Testis (tissue), 2 donors: ENCODE results near the gene TLCD4.

Experiments used
- POLR2A ChIP-seq: fragments of 450-650 bp; IDR thresholded peaks from one replicate; pipeline ENCODE4 v1.6.1; 2017; ENCODE audit warnings: antibody characterized with exemption, mild to moderate bottlenecking, moderate library complexity
- TF ChIP-seq, protein P1 (sequence below), 3 experiments: fragments of 450-650 bp in 2 of 3; fragments of 200-600 bp in 1 of 3; sonication (generic) in 1 of 3; IDR thresholded peaks; one replicate each; pipeline ENCODE4 v1.5.1; 2016 to 2019; ENCODE audit warnings: antibody characterized with exemption in 3 of 3, mild to moderate bottlenecking in 2 of 3, moderate library complexity in 1 of 3

DNA sequence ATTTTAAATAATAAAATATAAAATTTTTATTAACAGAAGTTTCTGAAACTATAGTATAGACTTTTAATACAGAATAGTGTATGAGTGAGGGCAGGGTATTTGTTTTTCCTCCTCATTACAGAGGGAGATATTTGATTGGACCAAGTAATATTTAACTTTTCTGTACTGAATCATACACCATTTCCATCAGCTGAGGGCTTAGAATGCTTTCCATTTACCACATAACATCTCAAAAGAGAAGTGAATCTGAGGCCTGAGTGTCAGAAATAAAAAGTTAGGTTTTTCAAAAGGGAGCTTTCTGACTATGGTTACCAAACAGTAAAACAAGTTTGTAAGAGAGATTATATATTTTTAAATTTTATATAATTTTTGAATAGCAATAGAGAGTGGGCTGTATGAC is 29.5 kb downstream of the TLCD4 start:
- TF ChIP-seq, protein P1, sequence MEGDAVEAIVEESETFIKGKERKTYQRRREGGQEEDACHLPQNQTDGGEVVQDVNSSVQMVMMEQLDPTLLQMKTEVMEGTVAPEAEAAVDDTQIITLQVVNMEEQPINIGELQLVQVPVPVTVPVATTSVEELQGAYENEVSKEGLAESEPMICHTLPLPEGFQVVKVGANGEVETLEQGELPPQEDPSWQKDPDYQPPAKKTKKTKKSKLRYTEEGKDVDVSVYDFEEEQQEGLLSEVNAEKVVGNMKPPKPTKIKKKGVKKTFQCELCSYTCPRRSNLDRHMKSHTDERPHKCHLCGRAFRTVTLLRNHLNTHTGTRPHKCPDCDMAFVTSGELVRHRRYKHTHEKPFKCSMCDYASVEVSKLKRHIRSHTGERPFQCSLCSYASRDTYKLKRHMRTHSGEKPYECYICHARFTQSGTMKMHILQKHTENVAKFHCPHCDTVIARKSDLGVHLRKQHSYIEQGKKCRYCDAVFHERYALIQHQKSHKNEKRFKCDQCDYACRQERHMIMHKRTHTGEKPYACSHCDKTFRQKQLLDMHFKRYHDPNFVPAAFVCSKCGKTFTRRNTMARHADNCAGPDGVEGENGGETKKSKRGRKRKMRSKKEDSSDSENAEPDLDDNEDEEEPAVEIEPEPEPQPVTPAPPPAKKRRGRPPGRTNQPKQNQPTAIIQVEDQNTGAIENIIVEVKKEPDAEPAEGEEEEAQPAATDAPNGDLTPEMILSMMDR (IDR thresholded peaks at IDR 0.05), result no peak
- no peak for TF ChIP-seq POLR2A
